ENCODE measurements around the gene CXCR5. TPM values are rescaled to one million over a fixed set of nuclear protein-coding genes. Genes with fewer than 3 reads are reported as not detected.

CXCR5 gene
- total RNA-seq, 2 experiments from 2014 or later = 25.6 to 26.1 TPM

DNA sequence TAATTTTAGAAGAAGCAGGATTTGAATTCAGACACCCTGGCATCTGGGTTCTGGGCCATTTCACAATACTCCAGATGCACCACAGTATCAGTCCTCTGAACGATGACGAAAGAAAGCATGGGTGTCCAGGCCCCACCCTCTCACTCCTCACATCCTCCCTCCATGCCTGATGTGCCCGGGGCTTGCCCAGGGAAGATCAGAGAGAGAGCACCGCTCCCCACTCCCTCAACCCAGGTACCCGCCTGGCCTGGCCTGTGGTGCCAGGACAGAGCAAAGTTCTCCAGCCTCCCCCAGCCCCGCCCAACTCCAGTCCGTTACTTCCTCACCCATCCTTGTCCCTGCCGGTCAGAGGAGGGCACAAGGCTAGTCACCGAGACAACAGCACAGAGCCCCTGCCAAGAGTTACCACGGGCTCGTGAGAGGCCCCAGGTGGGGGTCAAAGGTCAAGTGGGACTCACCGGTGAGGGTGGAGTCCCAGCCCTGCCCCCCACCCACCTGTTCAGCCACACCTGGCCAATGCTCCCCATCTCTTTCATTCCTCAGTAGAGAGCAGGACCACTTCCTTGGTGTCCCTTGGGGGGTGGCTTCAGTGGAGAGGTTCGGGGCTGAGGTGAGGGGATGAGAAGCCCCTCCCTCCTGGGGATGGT, 33.9 kb downstream of the CXCR5 start:
- DNase-seq = peak; percentile 88
- Mint-ChIP-seq H3K36me3 (ENCODE audit: low read depth) (peaks cover 18% of the 10 kb centered on the region), H3K27me3 (ENCODE audit: low read depth) (no peaks in the 10 kb centered on the region), H3K27ac (peak overlapping the region; percentile 99), H3K9me3 (no peaks in the 10 kb centered on the region), H3K4me3 (peak overlapping the region; percentile 87), H3K4me1 (ENCODE audit: low read depth) (peaks cover 82% of the 10 kb centered on the region)
- CTCF ChIA-PET = interaction anchor here (1.5 kb wide), 1 partner anchor 227 kb away, joined by 4 read pairs; no protein-coding TSS in a partner anchor
- intact Hi-C loops (cut with micrococcal nuclease) = no loop called here

DNA sequence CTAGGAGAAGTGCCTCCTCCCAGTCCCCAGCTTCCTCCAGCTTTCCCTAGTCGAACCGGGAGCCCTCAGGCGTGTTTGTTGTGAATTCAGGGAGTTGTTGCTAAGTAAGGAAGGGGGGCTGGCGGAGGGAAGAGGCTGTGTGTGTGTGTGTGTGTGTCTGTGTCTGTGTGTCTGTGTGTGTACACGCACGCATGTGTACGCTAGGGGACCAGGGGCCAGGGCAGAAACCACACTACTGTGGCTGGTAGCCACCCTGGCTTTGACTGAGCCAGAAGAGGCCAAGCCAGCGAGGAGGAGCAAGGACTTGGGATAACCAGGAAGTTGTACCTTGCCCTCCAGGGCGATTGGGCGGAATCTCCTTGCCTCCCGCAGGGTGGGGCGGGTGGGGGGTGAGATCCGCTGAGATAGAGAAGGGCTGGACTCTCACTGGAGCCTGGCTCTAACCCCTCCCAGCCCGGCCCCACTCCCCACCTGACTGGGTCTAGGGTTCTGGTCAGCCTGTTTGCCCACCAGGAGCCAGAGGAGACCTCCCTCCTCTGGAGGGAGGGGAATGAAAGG, 34.5 kb downstream of the CXCR5 start:
- CTCF ChIA-PET = interaction anchor here (0.6 to 0.9 kb wide), 2 partner anchors 21 to 30 kb away, joined by 3 read pairs; no protein-coding TSS in a partner anchor
- intact Hi-C loops (cut with micrococcal nuclease) = no loop called here

DNA sequence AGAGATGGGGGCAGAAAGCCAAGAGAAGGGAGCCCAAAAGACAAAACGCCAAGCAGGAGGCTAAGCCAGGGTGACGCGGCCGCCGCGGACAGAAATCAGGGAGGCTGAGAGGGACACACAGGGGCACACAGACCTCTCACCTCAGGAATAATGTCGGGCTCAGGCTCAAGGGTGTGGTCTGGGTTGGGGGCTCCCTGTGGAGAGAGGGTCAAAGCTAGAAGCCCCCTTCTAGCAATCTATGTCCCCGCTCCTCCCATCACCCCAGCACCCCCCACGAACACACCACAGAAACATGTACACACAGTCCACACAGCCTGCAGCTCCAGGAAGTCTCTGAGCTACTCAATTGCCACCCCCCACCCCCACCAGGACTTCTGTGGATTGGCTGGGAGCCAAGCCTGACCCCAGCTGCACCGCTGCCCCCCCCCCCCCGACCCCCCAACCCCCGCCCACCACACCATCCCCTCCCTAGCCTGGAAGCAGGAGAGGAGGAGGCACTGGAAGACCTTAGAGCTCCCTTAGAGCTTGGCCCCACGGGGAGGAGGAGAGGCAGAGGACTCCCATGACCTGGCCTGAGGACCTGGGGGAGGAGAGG, 35.1 kb downstream of the CXCR5 start:
- DNase-seq = peak; percentile 59
- Mint-ChIP-seq H3K27ac (peak overlapping the region; percentile 99), H3K27me3 (ENCODE audit: low read depth) (no peaks in the 10 kb centered on the region), H3K4me3 (peak overlapping the region; percentile 87), H3K9me3 (no peaks in the 10 kb centered on the region), H3K36me3 (ENCODE audit: low read depth) (peaks cover 18% of the 10 kb centered on the region), H3K4me1 (ENCODE audit: low read depth) (peaks cover 78% of the 10 kb centered on the region)
- intact Hi-C loops (cut with micrococcal nuclease) = no loop called here
- CTCF ChIA-PET = interaction anchor here (0.6 to 0.9 kb wide), 2 partner anchors 22 to 30 kb away, joined by 3 read pairs; no protein-coding TSS in a partner anchor

More for the DNA sequence above, 34.5 kb downstream of the CXCR5 start:
- Mint-ChIP-seq H3K4me3 (peak overlapping the region; percentile 87), H3K36me3 (ENCODE audit: low read depth) (peaks cover 18% of the 10 kb centered on the region), H3K9me3 (no peaks in the 10 kb centered on the region), H3K4me1 (ENCODE audit: low read depth) (peaks cover 80% of the 10 kb centered on the region), H3K27ac (peak overlapping the region; percentile 99), H3K27me3 (ENCODE audit: low read depth) (no peaks in the 10 kb centered on the region)
- DNase-seq = peak; percentile 69

GRCh38 chr11:118921121-118921928, 37.6 kb downstream of the CXCR5 start:
- no peaks in the 10 kb centered on the region for H3K27me3 Mint-ChIP-seq (ENCODE audit: low read depth)
- peaks cover 56% of the 10 kb centered on the region for H3K4me1 Mint-ChIP-seq (ENCODE audit: low read depth)
- peak overlapping the region; percentile 98 for H3K27ac Mint-ChIP-seq
- peak; percentile 40 for DNase-seq
- H3K9me3 Mint-ChIP-seq = no peaks in the 10 kb centered on the region
- CTCF ChIA-PET = interaction anchor here (0.7 to 1.2 kb wide), 3 partner anchors 17 to 232 kb away, joined by 3 read pairs; no protein-coding TSS in a partner anchor
- peaks cover 13% of the 10 kb centered on the region for H3K36me3 Mint-ChIP-seq (ENCODE audit: low read depth)
- intact Hi-C loops (cut with micrococcal nuclease) = no loop called here
- H3K4me3 Mint-ChIP-seq = peak overlapping the region; percentile 87

GRCh38 chr11:118921929-118922744, 38.4 kb downstream of the CXCR5 start:
- peak overlapping the region; percentile 87 for H3K4me3 Mint-ChIP-seq
- H3K4me1 Mint-ChIP-seq (ENCODE audit: low read depth) = peaks cover 56% of the 10 kb centered on the region
- no peaks in the 10 kb centered on the region for H3K27me3 Mint-ChIP-seq (ENCODE audit: low read depth)
- H3K27ac Mint-ChIP-seq = peak overlapping the region; percentile 98
- CTCF ChIA-PET = interaction anchor here (0.7 to 3.4 kb wide), 4 partner anchors 18 to 232 kb away, joined by 3 to 12 read pairs (median 4); no protein-coding TSS in a partner anchor
- peak; percentile 33 for DNase-seq
- intact Hi-C loops (cut with micrococcal nuclease) = no loop called here
- peaks cover 13% of the 10 kb centered on the region for H3K36me3 Mint-ChIP-seq (ENCODE audit: low read depth)
- no peaks in the 10 kb centered on the region for H3K9me3 Mint-ChIP-seq

GRCh38 chr11:118922745-118923627, 39.3 kb downstream of the CXCR5 start:
- DNase-seq = peak; percentile 30
- Mint-ChIP-seq H3K4me3 (peak overlapping the region; percentile 87), H3K9me3 (no peaks in the 10 kb centered on the region), H3K36me3 (ENCODE audit: low read depth) (peaks cover 7% of the 10 kb centered on the region), H3K27ac (peak overlapping the region; percentile 98), H3K4me1 (ENCODE audit: low read depth) (peaks cover 55% of the 10 kb centered on the region), H3K27me3 (ENCODE audit: low read depth) (no peaks in the 10 kb centered on the region)
- CTCF ChIA-PET = interaction anchor here (0.6 to 3.4 kb wide), 4 partner anchors 18 to 233 kb away, joined by 3 to 12 read pairs (median 4); no protein-coding TSS in a partner anchor
- intact Hi-C loops (cut with micrococcal nuclease) = no loop called here

DNA sequence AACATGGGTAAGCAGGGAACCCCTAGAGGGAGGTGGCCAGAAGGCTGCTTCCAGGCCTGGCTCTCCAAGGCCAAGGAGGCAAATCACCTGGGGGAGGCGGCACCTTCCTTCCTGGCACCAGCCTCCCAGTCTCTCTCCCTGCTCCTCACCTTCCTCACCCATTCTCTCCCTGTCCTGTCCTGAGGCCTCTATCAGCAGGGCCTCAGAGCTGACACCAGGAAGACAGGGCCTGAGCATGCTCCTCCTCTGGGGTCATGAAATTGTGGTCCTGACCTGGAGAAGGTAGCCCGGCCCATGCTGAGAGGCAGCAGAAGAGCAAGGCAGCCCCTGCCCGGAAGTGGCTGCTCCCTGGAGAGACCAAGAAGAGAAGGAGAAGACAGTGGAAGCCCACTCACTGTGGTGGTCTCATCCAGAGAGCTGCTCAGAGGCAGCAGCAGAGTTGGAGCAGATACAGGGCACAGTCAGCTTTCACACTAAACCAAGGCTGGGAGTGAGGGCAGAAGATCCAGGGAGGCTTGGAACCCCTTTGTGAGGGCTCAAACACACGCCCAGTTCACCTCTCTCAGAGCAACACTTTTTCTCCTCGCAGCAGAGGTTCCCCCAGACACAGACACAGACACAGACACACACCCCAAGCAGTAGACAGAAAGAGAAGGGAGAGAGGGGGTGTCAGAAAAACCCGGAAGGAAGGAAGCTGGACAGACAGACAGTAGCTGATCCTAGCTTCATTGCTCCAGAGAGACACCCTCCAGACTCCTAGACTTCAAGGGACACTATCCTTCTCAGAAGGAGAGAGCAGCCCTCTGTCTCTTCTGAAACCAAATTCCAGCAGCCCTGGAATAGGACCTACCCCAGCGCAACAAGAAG, 40.3 kb downstream of the CXCR5 start:
- Mint-ChIP-seq H3K27ac (peak overlapping the region; percentile 98), H3K36me3 (ENCODE audit: low read depth) (peaks cover 3% of the 10 kb centered on the region), H3K27me3 (ENCODE audit: low read depth) (no peaks in the 10 kb centered on the region), H3K9me3 (no peaks in the 10 kb centered on the region), H3K4me3 (peak overlapping the region; percentile 87), H3K4me1 (ENCODE audit: low read depth) (peaks cover 51% of the 10 kb centered on the region)
- peak; percentile 38 for DNase-seq
- CTCF ChIA-PET = interaction anchor here (0.6 to 3.4 kb wide), 4 partner anchors 19 to 234 kb away, joined by 3 to 12 read pairs (median 4); partner anchors contain the start of gene CXCR5
- intact Hi-C loops (cut with micrococcal nuclease) = loop anchor here (1.0 kb wide), 1 partner anchor 12 kb away; no protein-coding TSS in a partner anchor

GRCh38 chr11:118924591-118925585, 41.2 kb downstream of the CXCR5 start:
- peak; percentile 62 for DNase-seq
- CTCF ChIA-PET = interaction anchor here (0.9 to 3.4 kb wide), 4 partner anchors 42 to 235 kb away, joined by 3 to 12 read pairs (median 4); partner anchors contain the start of genes CXCR5 and DDX6
- Mint-ChIP-seq H3K36me3 (ENCODE audit: low read depth) (peaks cover 3% of the 10 kb centered on the region), H3K27me3 (ENCODE audit: low read depth) (no peaks in the 10 kb centered on the region), H3K4me3 (peak overlapping the region; percentile 87), H3K27ac (peak overlapping the region; percentile 98), H3K9me3 (no peaks in the 10 kb centered on the region), H3K4me1 (ENCODE audit: low read depth) (peaks cover 43% of the 10 kb centered on the region)
- intact Hi-C loops (cut with micrococcal nuclease) = loop anchor here (1.0 to 5.0 kb wide), 2 partner anchors 13 to 488 kb away; partner anchors contain the start of gene KMT2A

DNA sequence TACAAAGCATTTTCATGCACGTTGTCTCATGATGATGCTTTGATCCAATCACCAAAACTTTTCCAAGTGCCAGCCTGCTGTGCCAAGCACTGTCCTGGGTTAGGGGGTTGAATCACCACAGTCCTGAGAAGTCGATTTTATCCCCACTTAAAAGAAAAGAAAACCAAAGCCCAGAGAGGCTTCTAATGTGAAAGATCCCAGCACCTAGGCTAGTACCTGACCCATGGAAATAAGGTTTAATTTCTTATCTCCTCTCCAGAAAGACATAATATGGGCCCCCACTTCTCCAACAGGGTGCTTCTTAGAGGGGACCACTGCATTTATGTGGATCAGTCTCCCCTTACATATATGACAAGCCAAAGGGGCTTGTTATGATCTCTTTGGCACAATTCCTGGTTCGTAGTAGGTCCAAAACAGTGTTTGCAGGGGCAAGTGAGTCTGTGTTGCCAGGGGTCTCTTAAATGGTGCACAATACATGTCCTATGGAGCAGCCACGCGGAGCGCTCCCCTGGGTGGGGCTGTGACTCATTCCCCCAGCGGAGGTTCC, 43.9 kb downstream of the CXCR5 start:
- H3K9me3 Mint-ChIP-seq = no peaks in the 10 kb centered on the region
- H3K27ac Mint-ChIP-seq = peak overlapping the region; percentile 95
- peaks cover 34% of the 10 kb centered on the region for H3K4me1 Mint-ChIP-seq (ENCODE audit: low read depth)
- peak overlapping the region; percentile 96 for H3K4me3 Mint-ChIP-seq
- no peaks in the 10 kb centered on the region for H3K27me3 Mint-ChIP-seq (ENCODE audit: low read depth)
- intact Hi-C loops (cut with micrococcal nuclease) = loop anchor here (1.0 to 5.0 kb wide), 10 partner anchors 16 to 490 kb away; partner anchors contain the start of genes CXCR5, KMT2A, RPS25 and TRAPPC4
- no peak for DNase-seq
- CTCF ChIA-PET = interaction anchor here (0.7 to 1.6 kb wide), 8 partner anchors 13 to 264 kb away, joined by 3 to 6 read pairs (median 3); no protein-coding TSS in a partner anchor
- no peaks in the 10 kb centered on the region for H3K36me3 Mint-ChIP-seq (ENCODE audit: low read depth)
